BJ (cell line): Measurements from ENCODE around the gene NAA25. TPM values are rescaled to one million over a fixed set of nuclear protein-coding genes. Genes with fewer than 3 reads are reported as not detected.
"Not testable (repeated sequence)": the region's sequence is repeated elsewhere in the genome, so short reads cannot be mapped to it uniquely, and the experiment has no call there.

ENCODE experiments used
- CTCF ChIA-PET: fragments of 350-600 bp; formaldehyde crosslinking; extraction: SDS; loops from one replicate; lab custom pipeline; 2021; ENCODE audit warnings: antibody characterized with exemption, inconsistent platforms; lab: Yijun Ruan, JAX
- POLR2A ChIA-PET: fragments of 300-600 bp; sonication (Branson Sonifier 250); formaldehyde crosslinking; extraction: SDS; loops from one replicate; lab custom pipeline; 2021; ENCODE audit warnings: antibody characterized with exemption; lab: Charles Lee
- DNase-seq: peaks from one replicate; pipeline ENCODE4 v3.0.0-alpha.2; 2011; ENCODE audit warnings: low read depth
- H3K27me3 ChIP-seq: 2 replicates; pipeline ENCODE4 v1.6.0; 2011; ENCODE audit warnings: low read length; ENCODE audit not compliant: control insufficient read depth, insufficient read depth
- H3K36me3 ChIP-seq: 2 replicates; pipeline ENCODE4 v1.5.1; 2011; ENCODE audit warnings: low read length; ENCODE audit not compliant: control insufficient read depth, insufficient read depth
- H3K4me3 ChIP-seq: 2 replicates; pipeline ENCODE4 v1.5.1; 2011; ENCODE audit warnings: low read depth, mild to moderate bottlenecking, control low read depth, low read length
- CTCF ChIP-seq: IDR thresholded peaks from 2 replicates; pipeline ENCODE4 v1.5.1; 2011; ENCODE audit warnings: low read depth, mild to moderate bottlenecking, control low read depth, inconsistent platforms, low read length, moderate library complexity; ENCODE audit not compliant: insufficient read depth
- polyA plus RNA-seq: library from polyadenylated mRNA; depleted of rRNA; stranded (reverse); fragments of >200 nt; gene quantifications from 2 replicates; pipeline ENCODE4 v1.2.3, GENCODE V29; 2011

The NAA25 gene
- polyA plus RNA-seq, 1 experiment = 7.2 TPM

GRCh38 chr12:112117685-112118084 lies 9.1 kb upstream of the NAA25 start:
- ChIA-PET POLR2A (no interaction called here), CTCF (interaction anchor here (1.0 kb wide), 1 partner anchor 14 kb away, joined by 4 read pairs; no protein-coding TSS in a partner anchor)
- Histone ChIP-seq H3K27me3 (no peaks in the 10 kb centered on the region), H3K36me3 (no peaks in the 10 kb centered on the region), H3K4me3 (no peak overlapping the region)
- no peak for DNase-seq
- no peak for TF ChIP-seq CTCF

GRCh38 chr12:112116232-112117060 lies 7.9 kb upstream of the NAA25 start:
- no peaks in the 10 kb centered on the region for H3K36me3 ChIP-seq
- no peak for TF ChIP-seq CTCF
- no peak for DNase-seq
- no peak overlapping the region for H3K4me3 ChIP-seq
- H3K27me3 ChIP-seq = no peaks in the 10 kb centered on the region
- ChIA-PET POLR2A (no interaction called here), CTCF (interaction anchor here (1.0 kb wide), 1 partner anchor 15 kb away, joined by 4 read pairs; no protein-coding TSS in a partner anchor)

- Histone ChIP-seq H3K36me3 (no peaks in the 10 kb centered on the region), H3K27me3 (no peaks in the 10 kb centered on the region), H3K4me3 (no peak overlapping the region)
- DNase-seq = no peak
- TF ChIP-seq CTCF = no peak
- ChIA-PET POLR2A (no interaction called here), CTCF (no interaction called here)
Measured at GRCh38 chr12:112115259-112116045, 6.9 kb upstream of the NAA25 start.

- H3K36me3 ChIP-seq = no peaks in the 10 kb centered on the region
- CTCF ChIA-PET = interaction anchor here (1.3 kb wide), 1 partner anchor 18 kb away, joined by 3 read pairs; no protein-coding TSS in a partner anchor
- H3K27me3 ChIP-seq = no peaks in the 10 kb centered on the region
- H3K4me3 ChIP-seq = no peak overlapping the region
- DNase-seq = no peak
- POLR2A ChIA-PET = no interaction called here
- TF ChIP-seq CTCF = no peak
Measured at GRCh38 chr12:112112409-112113133, 4.0 kb upstream of the NAA25 start.

GRCh38 chr12:112111931-112112330 lies 3.3 kb upstream of the NAA25 start:
- no peak for TF ChIP-seq CTCF
- POLR2A ChIA-PET = no interaction called here

GRCh38 chr12:112110787-112111662 lies 2.4 kb upstream of the NAA25 start:
- CTCF ChIA-PET = interaction anchor here (0.6 kb wide), 1 partner anchor 19 kb away, joined by 3 read pairs; no protein-coding TSS in a partner anchor
- DNase-seq, POLR2A ChIA-PET, H3K36me3 ChIP-seq, H3K4me3 ChIP-seq, H3K27me3 ChIP-seq: not testable (repeated sequence)

More at GRCh38 chr12:112111931-112112330, 3.3 kb upstream of the NAA25 start:
- CTCF ChIA-PET = interaction anchor here (0.6 to 1.3 kb wide), 2 partner anchors 19 to 20 kb away, joined by 3 read pairs; no protein-coding TSS in a partner anchor
- H3K27me3 ChIP-seq = no peaks in the 10 kb centered on the region
- no peak overlapping the region for H3K4me3 ChIP-seq
- no peaks in the 10 kb centered on the region for H3K36me3 ChIP-seq
- DNase-seq = no peak
